HEK293 (cell line): ENCODE results near the gene CATSPER3.

ENCODE experiments used
- CTCF ChIA-PET: fragments of 350-600 bp; formaldehyde crosslinking; extraction: SDS; loops from one replicate; lab custom pipeline; 2021; ENCODE audit warnings: antibody characterized with exemption; lab: Yijun Ruan, JAX
- POLR2A ChIA-PET: fragments of 300-600 bp; formaldehyde crosslinking; extraction: SDS; loops from one replicate; lab custom pipeline; 2020; ENCODE audit warnings: antibody characterized with exemption, inconsistent platforms; lab: Yijun Ruan, JAX
- H3K27ac ChIP-seq: fragments of 200-500 bp; sonication (Bioruptor generic); 2 replicates; pipeline ENCODE4 v1.5.1; 2014; ENCODE audit warnings: low read depth, low read length, control low read depth, inconsistent platforms; ENCODE audit errors: extremely low read depth
- H3K36me3 ChIP-seq, 2 experiments: fragments of 200-500 bp in 1 of 2; sonication (Bioruptor generic) in 1 of 2; 1 replicate in 1 of 2; 2 replicates in 1 of 2; pipeline ENCODE4 v1.5.1; 2014 to 2017; ENCODE audit warnings: inconsistent platforms in 2 of 2, low read length in 2 of 2; ENCODE audit not compliant: control insufficient read depth in 2 of 2, insufficient read depth in 1 of 2
- H3K4me1 ChIP-seq: fragments of 200-500 bp; sonication (Bioruptor generic); 2 replicates; pipeline ENCODE4 v1.5.1; 2014; ENCODE audit warnings: mild to moderate bottlenecking, low read length, inconsistent platforms; ENCODE audit not compliant: control insufficient read depth, insufficient read depth
- H3K4me3 ChIP-seq: 2 replicates; pipeline ENCODE4 v1.5.1; 2011; ENCODE audit warnings: low read depth, mild to moderate bottlenecking, control low read depth, low read length, moderate library complexity
- H3K9me3 ChIP-seq: fragments of 200-500 bp; sonication (Bioruptor generic); 2 replicates; pipeline ENCODE4 v1.5.1; 2014; ENCODE audit warnings: low read depth, low read length, inconsistent platforms; ENCODE audit not compliant: control insufficient read depth, insufficient read depth
- ZFP37 ChIP-seq: fragments of 450-650 bp; formaldehyde crosslinking; IDR thresholded peaks from 2 replicates; pipeline ENCODE4 v1.5.1; 2016; ENCODE audit warnings: missing biosample characterization, missing genetic modification characterization
- ZNF202 ChIP-seq: fragments of 450-650 bp; formaldehyde crosslinking; IDR thresholded peaks from 2 replicates; pipeline ENCODE4 v1.5.1; 2016; ENCODE audit warnings: missing biosample characterization, missing genetic modification characterization, borderline replicate concordance
- ZNF292 ChIP-seq: fragments of 450-650 bp; formaldehyde crosslinking; IDR thresholded peaks from 2 replicates; pipeline ENCODE4 v1.5.1; 2016; ENCODE audit warnings: low read depth, missing biosample characterization, missing genetic modification characterization, borderline replicate concordance
- ZNF416 ChIP-seq: fragments of 450-650 bp; formaldehyde crosslinking; IDR thresholded peaks from 2 replicates; pipeline ENCODE4 v1.5.1; 2016; ENCODE audit warnings: missing biosample characterization, missing genetic modification characterization
- ZNF629 ChIP-seq: fragments of 450-650 bp; formaldehyde crosslinking; IDR thresholded peaks from 2 replicates; pipeline ENCODE4 v1.5.1; 2017; ENCODE audit warnings: missing biosample characterization, missing genetic modification characterization
- TF ChIP-seq, protein P1 (sequence below): fragments of 450-650 bp; formaldehyde crosslinking; IDR thresholded peaks from 2 replicates; pipeline ENCODE4 v1.5.1; 2016; ENCODE audit warnings: missing biosample characterization, missing genetic modification characterization, low read depth
- TF ChIP-seq, protein P2 (sequence below): fragments of 450-650 bp; formaldehyde crosslinking; IDR thresholded peaks from 2 replicates; pipeline ENCODE4 v1.5.1; 2016; ENCODE audit warnings: missing biosample characterization, missing genetic modification characterization
- TF ChIP-seq, protein P3 (sequence below): fragments of 450-650 bp; formaldehyde crosslinking; IDR thresholded peaks from 2 replicates; pipeline ENCODE4; 2016; ENCODE audit warnings: missing biosample characterization, missing genetic modification characterization
- TF ChIP-seq, protein P4 (sequence below): fragments of 450-650 bp; formaldehyde crosslinking; IDR thresholded peaks from 2 replicates; pipeline ENCODE4 v1.5.1; 2016; ENCODE audit warnings: missing biosample characterization, missing genetic modification characterization
- TF ChIP-seq, protein P5 (sequence below): fragments of 450-650 bp; formaldehyde crosslinking; IDR thresholded peaks from 2 replicates; pipeline ENCODE4 v1.5.1; 2016; ENCODE audit warnings: missing biosample characterization, missing genetic modification characterization
- TF ChIP-seq, protein P6 (sequence below): fragments of 450-650 bp; formaldehyde crosslinking; IDR thresholded peaks from 2 replicates; pipeline ENCODE4 v1.5.1; 2016; ENCODE audit warnings: missing biosample characterization, missing genetic modification characterization, borderline replicate concordance

CATSPER3 gene

DNA sequence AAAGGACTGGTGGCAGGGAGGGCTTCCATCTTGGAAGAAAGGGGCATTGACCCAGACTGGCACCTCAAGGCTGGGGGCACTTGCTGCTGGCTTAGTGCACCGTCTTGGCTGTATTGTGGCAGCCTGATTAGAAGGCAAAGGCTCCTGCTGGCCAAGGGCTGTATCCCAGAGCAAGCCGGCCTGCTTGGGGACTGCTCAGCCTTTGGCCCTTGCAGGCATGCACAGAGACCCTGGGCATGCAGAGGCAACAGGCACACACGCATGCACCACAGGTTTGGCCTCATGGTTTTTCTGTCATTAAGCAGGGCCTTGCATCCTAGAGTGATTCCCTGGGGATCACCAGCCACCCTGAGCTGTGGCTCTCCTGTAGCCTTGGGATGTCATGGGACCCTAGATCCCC, 37.4 kb downstream of the CATSPER3 start:
- H3K27ac ChIP-seq = no peak overlapping the region
- no peaks in the 10 kb centered on the region for H3K4me1 ChIP-seq
- H3K36me3 ChIP-seq = no peaks in the 10 kb centered on the region
- POLR2A ChIA-PET = no interaction called here
- TF ChIP-seq, protein P1, sequence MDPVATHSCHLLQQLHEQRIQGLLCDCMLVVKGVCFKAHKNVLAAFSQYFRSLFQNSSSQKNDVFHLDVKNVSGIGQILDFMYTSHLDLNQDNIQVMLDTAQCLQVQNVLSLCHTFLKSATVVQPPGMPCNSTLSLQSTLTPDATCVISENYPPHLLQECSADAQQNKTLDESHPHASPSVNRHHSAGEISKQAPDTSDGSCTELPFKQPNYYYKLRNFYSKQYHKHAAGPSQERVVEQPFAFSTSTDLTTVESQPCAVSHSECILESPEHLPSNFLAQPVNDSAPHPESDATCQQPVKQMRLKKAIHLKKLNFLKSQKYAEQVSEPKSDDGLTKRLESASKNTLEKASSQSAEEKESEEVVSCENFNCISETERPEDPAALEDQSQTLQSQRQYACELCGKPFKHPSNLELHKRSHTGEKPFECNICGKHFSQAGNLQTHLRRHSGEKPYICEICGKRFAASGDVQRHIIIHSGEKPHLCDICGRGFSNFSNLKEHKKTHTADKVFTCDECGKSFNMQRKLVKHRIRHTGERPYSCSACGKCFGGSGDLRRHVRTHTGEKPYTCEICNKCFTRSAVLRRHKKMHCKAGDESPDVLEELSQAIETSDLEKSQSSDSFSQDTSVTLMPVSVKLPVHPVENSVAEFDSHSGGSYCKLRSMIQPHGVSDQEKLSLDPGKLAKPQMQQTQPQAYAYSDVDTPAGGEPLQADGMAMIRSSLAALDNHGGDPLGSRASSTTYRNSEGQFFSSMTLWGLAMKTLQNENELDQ (tag by site-specific recombination) = no peak
- TF ChIP-seq ZNF629 (no peak), ZNF416 (no peak), ZNF292 (tag by site-specific recombination) (no peak), ZNF202 (no peak)
- TF ChIP-seq, protein P2, sequence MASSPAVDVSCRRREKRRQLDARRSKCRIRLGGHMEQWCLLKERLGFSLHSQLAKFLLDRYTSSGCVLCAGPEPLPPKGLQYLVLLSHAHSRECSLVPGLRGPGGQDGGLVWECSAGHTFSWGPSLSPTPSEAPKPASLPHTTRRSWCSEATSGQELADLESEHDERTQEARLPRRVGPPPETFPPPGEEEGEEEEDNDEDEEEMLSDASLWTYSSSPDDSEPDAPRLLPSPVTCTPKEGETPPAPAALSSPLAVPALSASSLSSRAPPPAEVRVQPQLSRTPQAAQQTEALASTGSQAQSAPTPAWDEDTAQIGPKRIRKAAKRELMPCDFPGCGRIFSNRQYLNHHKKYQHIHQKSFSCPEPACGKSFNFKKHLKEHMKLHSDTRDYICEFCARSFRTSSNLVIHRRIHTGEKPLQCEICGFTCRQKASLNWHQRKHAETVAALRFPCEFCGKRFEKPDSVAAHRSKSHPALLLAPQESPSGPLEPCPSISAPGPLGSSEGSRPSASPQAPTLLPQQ = no peak
- TF ChIP-seq, protein P3, sequence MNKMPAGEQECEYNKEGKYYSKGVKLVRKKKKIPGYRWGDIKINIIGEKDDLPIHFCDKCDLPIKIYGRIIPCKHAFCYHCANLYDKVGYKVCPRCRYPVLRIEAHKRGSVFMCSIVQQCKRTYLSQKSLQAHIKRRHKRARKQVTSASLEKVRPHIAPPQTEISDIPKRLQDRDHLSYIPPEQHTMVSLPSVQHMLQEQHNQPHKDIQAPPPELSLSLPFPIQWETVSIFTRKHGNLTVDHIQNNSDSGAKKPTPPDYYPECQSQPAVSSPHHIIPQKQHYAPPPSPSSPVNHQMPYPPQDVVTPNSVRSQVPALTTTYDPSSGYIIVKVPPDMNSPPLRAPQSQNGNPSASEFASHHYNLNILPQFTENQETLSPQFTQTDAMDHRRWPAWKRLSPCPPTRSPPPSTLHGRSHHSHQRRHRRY = no peak
- TF ChIP-seq, protein P4, sequence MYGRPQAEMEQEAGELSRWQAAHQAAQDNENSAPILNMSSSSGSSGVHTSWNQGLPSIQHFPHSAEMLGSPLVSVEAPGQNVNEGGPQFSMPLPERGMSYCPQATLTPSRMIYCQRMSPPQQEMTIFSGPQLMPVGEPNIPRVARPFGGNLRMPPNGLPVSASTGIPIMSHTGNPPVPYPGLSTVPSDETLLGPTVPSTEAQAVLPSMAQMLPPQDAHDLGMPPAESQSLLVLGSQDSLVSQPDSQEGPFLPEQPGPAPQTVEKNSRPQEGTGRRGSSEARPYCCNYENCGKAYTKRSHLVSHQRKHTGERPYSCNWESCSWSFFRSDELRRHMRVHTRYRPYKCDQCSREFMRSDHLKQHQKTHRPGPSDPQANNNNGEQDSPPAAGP = no peak
- TF ChIP-seq, protein P5, sequence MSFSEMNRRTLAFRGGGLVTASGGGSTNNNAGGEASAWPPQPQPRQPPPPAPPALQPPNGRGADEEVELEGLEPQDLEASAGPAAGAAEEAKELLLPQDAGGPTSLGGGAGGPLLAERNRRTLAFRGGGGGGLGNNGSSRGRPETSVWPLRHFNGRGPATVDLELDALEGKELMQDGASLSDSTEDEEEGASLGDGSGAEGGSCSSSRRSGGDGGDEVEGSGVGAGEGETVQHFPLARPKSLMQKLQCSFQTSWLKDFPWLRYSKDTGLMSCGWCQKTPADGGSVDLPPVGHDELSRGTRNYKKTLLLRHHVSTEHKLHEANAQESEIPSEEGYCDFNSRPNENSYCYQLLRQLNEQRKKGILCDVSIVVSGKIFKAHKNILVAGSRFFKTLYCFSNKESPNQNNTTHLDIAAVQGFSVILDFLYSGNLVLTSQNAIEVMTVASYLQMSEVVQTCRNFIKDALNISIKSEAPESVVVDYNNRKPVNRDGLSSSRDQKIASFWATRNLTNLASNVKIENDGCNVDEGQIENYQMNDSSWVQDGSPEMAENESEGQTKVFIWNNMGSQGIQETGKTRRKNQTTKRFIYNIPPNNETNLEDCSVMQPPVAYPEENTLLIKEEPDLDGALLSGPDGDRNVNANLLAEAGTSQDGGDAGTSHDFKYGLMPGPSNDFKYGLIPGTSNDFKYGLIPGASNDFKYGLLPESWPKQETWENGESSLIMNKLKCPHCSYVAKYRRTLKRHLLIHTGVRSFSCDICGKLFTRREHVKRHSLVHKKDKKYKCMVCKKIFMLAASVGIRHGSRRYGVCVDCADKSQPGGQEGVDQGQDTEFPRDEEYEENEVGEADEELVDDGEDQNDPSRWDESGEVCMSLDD (tag by site-specific recombination) = no peak
- TF ChIP-seq, all 188 proteins: peak for 0
- CTCF ChIA-PET = no interaction called here
- Histone ChIP-seq H3K9me3 (no peaks in the 10 kb centered on the region), H3K4me3 (no peak overlapping the region)

DNA sequence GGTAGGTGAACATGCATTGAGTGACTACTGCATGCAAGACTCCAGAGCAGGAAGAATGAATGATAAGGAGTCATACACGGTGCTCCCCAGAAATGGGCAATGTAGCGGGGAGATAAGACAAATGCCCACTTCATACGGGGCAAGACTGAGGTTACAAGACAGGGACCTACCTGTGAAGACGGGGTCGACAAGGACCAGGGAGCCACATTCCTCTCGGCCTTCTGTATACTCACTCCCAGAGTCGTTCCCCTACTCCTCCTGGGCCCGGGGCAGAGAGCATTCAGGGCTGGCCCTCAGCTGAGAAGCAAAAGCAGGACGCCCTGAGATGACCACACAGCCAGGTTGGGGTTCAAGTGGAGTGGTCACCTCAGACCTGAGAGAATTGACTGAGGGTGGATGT, 39.6 kb downstream of the CATSPER3 start:
- Histone ChIP-seq H3K4me3 (no peak overlapping the region), H3K36me3 (no peaks in the 10 kb centered on the region), H3K27ac (no peak overlapping the region), H3K9me3 (no peaks in the 10 kb centered on the region), H3K4me1 (no peaks in the 10 kb centered on the region)
- POLR2A ChIA-PET = no interaction called here
- TF ChIP-seq, protein P6, sequence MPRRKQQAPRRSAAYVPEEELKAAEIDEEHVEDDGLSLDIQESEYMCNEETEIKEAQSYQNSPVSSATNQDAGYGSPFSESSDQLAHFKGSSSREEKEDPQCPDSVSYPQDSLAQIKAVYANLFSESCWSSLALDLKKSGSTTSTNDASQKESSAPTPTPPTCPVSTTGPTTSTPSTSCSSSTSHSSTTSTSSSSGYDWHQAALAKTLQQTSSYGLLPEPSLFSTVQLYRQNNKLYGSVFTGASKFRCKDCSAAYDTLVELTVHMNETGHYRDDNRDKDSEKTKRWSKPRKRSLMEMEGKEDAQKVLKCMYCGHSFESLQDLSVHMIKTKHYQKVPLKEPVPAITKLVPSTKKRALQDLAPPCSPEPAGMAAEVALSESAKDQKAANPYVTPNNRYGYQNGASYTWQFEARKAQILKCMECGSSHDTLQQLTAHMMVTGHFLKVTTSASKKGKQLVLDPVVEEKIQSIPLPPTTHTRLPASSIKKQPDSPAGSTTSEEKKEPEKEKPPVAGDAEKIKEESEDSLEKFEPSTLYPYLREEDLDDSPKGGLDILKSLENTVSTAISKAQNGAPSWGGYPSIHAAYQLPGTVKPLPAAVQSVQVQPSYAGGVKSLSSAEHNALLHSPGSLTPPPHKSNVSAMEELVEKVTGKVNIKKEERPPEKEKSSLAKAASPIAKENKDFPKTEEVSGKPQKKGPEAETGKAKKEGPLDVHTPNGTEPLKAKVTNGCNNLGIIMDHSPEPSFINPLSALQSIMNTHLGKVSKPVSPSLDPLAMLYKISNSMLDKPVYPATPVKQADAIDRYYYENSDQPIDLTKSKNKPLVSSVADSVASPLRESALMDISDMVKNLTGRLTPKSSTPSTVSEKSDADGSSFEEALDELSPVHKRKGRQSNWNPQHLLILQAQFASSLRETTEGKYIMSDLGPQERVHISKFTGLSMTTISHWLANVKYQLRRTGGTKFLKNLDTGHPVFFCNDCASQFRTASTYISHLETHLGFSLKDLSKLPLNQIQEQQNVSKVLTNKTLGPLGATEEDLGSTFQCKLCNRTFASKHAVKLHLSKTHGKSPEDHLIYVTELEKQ = no peak
- no peak for TF ChIP-seq ZFP37 (tag by site-specific recombination)
- CTCF ChIA-PET = interaction anchor here (0.5 kb wide), 1 partner anchor 716 kb away, joined by 3 read pairs; no protein-coding TSS in a partner anchor
